ENCODE results near the gene UIMC1. TPM values are rescaled to one million over a fixed set of nuclear protein-coding genes. Genes with fewer than 3 reads are reported as not detected.

Gene UIMC1
- total and polyA plus RNA-seq, 2 of the 13 experiments (the other 11 are each of a cell fraction or from before 2014, with no cell fraction given): 18.9 to 32.7 TPM

- TF ChIP-seq BATF2 (CRISPR knock-in tag; IDR thresholded peaks at IDR 0.05) (peak; percentile 93; the same call in 1 of the 2 replicates), NR1H2 (CRISPR knock-in tag; IDR thresholded peaks at IDR 0.05; ENCODE audit: borderline replicate concordance, low read depth) (no peak; the same call in 1 of the 2 replicates), ZSCAN29 (CRISPR knock-in tag; conservative IDR thresholded peaks at IDR 0.05) (peak; percentile 94), ZNF430 (CRISPR knock-in tag; IDR thresholded peaks at IDR 0.05) (peak; percentile 45; the same call in 1 of the 2 replicates), ZSCAN21 (CRISPR knock-in tag; IDR thresholded peaks at IDR 0.05; ENCODE audit: borderline replicate concordance) (no peak; the same call in 1 of the 2 replicates), ZNF296 (CRISPR knock-in tag; conservative IDR thresholded peaks at IDR 0.05) (no peak), ZNF253 (CRISPR knock-in tag; IDR thresholded peaks at IDR 0.05; ENCODE audit: borderline replicate concordance) (no peak), ZNF652 (CRISPR knock-in tag; IDR thresholded peaks at IDR 0.05; ENCODE audit: borderline replicate concordance, low read depth) (no peak; the same call in 1 of the 2 replicates), ZNF598 (CRISPR knock-in tag; IDR thresholded peaks at IDR 0.05; ENCODE audit: borderline replicate concordance) (no peak; the same call in 1 of the 2 replicates), ZNF264 (CRISPR knock-in tag; IDR thresholded peaks at IDR 0.05) (peak; percentile 57), IKZF5 (CRISPR knock-in tag; IDR thresholded peaks at IDR 0.05) (peak; percentile 91), ZNF10 (CRISPR knock-in tag; IDR thresholded peaks at IDR 0.05; ENCODE audit: borderline replicate concordance, low read depth) (no peak), SALL1 (CRISPR knock-in tag; IDR thresholded peaks at IDR 0.05) (peak; percentile 78), EZH2 (conservative IDR thresholded peaks at IDR 0.05; ENCODE audit: low read depth, low read length) (no peak), TRIM22 (IDR thresholded peaks at IDR 0.05) (no peak)
- TF ChIP-seq, protein P1, sequence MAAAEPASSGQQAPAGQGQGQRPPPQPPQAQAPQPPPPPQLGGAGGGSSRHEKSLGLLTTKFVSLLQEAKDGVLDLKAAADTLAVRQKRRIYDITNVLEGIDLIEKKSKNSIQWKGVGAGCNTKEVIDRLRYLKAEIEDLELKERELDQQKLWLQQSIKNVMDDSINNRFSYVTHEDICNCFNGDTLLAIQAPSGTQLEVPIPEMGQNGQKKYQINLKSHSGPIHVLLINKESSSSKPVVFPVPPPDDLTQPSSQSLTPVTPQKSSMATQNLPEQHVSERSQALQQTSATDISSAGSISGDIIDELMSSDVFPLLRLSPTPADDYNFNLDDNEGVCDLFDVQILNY (CRISPR knock-in tag; conservative IDR thresholded peaks at IDR 0.05): peak; percentile 76; the same call in 1 of the 2 replicates
- TF ChIP-seq, protein P2, sequence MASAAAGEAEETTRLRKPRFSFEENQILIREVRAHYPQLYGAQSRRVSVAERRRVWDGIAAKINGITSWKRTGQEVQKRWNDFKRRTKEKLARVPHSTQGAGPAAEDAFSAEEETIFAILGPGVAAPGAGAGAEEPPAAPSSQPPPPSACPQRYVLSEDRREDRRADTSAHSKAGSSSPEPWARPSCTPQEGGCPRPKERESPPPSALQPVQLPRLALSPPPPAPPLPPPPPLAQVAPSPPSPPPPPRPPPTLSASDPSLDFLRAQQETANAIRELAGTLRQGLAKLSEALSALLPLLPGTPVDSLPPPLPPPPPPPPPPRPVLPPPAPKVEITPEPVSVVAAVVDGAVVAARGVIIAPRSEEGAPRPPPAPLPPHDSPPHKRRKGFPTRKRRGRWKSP (CRISPR knock-in tag; IDR thresholded peaks at IDR 0.05): peak; percentile 85
- TF ChIP-seq, protein P3, sequence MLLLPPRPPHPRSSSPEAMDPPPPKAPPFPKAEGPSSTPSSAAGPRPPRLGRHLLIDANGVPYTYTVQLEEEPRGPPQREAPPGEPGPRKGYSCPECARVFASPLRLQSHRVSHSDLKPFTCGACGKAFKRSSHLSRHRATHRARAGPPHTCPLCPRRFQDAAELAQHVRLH (CRISPR knock-in tag; IDR thresholded peaks at IDR 0.05; ENCODE audit: borderline replicate concordance, low read depth): no peak; the same call in none of the 2 replicates
- TF ChIP-seq, protein P4, sequence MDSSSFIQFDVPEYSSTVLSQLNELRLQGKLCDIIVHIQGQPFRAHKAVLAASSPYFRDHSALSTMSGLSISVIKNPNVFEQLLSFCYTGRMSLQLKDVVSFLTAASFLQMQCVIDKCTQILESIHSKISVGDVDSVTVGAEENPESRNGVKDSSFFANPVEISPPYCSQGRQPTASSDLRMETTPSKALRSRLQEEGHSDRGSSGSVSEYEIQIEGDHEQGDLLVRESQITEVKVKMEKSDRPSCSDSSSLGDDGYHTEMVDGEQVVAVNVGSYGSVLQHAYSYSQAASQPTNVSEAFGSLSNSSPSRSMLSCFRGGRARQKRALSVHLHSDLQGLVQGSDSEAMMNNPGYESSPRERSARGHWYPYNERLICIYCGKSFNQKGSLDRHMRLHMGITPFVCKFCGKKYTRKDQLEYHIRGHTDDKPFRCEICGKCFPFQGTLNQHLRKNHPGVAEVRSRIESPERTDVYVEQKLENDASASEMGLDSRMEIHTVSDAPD (CRISPR knock-in tag; IDR thresholded peaks at IDR 0.05): no peak
- TF ChIP-seq, protein P5, sequence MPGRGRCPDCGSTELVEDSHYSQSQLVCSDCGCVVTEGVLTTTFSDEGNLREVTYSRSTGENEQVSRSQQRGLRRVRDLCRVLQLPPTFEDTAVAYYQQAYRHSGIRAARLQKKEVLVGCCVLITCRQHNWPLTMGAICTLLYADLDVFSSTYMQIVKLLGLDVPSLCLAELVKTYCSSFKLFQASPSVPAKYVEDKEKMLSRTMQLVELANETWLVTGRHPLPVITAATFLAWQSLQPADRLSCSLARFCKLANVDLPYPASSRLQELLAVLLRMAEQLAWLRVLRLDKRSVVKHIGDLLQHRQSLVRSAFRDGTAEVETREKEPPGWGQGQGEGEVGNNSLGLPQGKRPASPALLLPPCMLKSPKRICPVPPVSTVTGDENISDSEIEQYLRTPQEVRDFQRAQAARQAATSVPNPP (CRISPR knock-in tag; IDR thresholded peaks at IDR 0.05): 0 out of 2 replicates have a peak, but pooled peaks have one; percentile 1
These were observed at the start of gene UIMC1 (continued) for GRCh38 chr5:177006265-177006972.
